Nephron (organoid): ENCODE data around the gene KLK5.

ENCODE experiments used
- H3K27ac Mint-ChIP-seq, 3 experiments: 2 replicates each; pipeline ENCODE4 v1.8.0; 2020; ENCODE audit warnings: mixed read lengths in 3 of 3, mild to moderate bottlenecking in 2 of 3, moderate library complexity in 1 of 3
- H3K27me3 Mint-ChIP-seq: 2 replicates; pipeline ENCODE4 v1.8.0; 2021; ENCODE audit warnings: low read depth, mild to moderate bottlenecking, moderate library complexity, mixed read lengths
- H3K36me3 Mint-ChIP-seq: 2 replicates; pipeline ENCODE4 v1.8.0; 2020; ENCODE audit warnings: low read depth, mixed read lengths
- H3K4me1 Mint-ChIP-seq: 2 replicates; pipeline ENCODE4 v1.8.0; 2020; ENCODE audit warnings: mixed read lengths
- H3K4me3 Mint-ChIP-seq, 3 experiments: 2 replicates each; pipeline ENCODE4 v1.8.0; 2020; ENCODE audit warnings: mild to moderate bottlenecking in 3 of 3, mixed read lengths in 3 of 3, moderate library complexity in 2 of 3
- H3K9me3 Mint-ChIP-seq: 2 replicates; pipeline ENCODE4 v1.8.0; 2020; ENCODE audit warnings: mixed read lengths
- CTCF ChIP-seq, 3 experiments: fragments of 200-600 bp; sonication (generic); IDR thresholded peaks; one replicate each; pipeline ENCODE4 v1.5.0; 2021; ENCODE audit warnings: antibody characterized with exemption in 3 of 3; ENCODE audit not compliant: unreplicated experiment in 3 of 3

The KLK5 gene

GRCh38 chr19:50967929-50968715 lies 15.3 kb upstream of the KLK5 start:
- no peaks in the 10 kb centered on the region for H3K4me1 Mint-ChIP-seq
- H3K4me3 Mint-ChIP-seq = peak overlapping the region in 2 of 3 experiments; percentile 29 to 31
- H3K27ac Mint-ChIP-seq = peak overlapping the region in 2 of 3 experiments; percentile 5 to 47
- H3K9me3 Mint-ChIP-seq = no peaks in the 10 kb centered on the region
- no peak for TF ChIP-seq CTCF (IDR thresholded peaks at IDR 0.05; ENCODE audit: unreplicated experiment in 3 of 3)
- peaks cover 16% of the 10 kb centered on the region for H3K27me3 Mint-ChIP-seq
- peaks cover 6% of the 10 kb centered on the region for H3K36me3 Mint-ChIP-seq

- TF ChIP-seq CTCF (IDR thresholded peaks at IDR 0.05; ENCODE audit: unreplicated experiment in 3 of 3) = no peak
- Mint-ChIP-seq H3K9me3 (no peaks in the 10 kb centered on the region), H3K4me3 (no peak overlapping the region), H3K27ac (no peak overlapping the region), H3K4me1 (no peaks in the 10 kb centered on the region), H3K36me3 (peaks cover 10% of the 10 kb centered on the region), H3K27me3 (peaks cover 12% of the 10 kb centered on the region)
Observed at GRCh38 chr19:50964266-50964665, 11.4 kb upstream of the KLK5 start.

GRCh38 chr19:50963381-50963780 lies 10.5 kb upstream of the KLK5 start:
- peaks cover 12% of the 10 kb centered on the region for H3K27me3 Mint-ChIP-seq
- no peak overlapping the region for H3K27ac Mint-ChIP-seq
- H3K4me3 Mint-ChIP-seq = no peak overlapping the region
- peaks cover 11% of the 10 kb centered on the region for H3K36me3 Mint-ChIP-seq
- no peaks in the 10 kb centered on the region for H3K4me1 Mint-ChIP-seq
- no peak for TF ChIP-seq CTCF (IDR thresholded peaks at IDR 0.05; ENCODE audit: unreplicated experiment in 3 of 3)
- H3K9me3 Mint-ChIP-seq = no peaks in the 10 kb centered on the region

GRCh38 chr19:50962245-50962644 lies 9.4 kb upstream of the KLK5 start:
- Mint-ChIP-seq H3K36me3 (peaks cover 11% of the 10 kb centered on the region), H3K4me1 (no peaks in the 10 kb centered on the region), H3K9me3 (no peaks in the 10 kb centered on the region), H3K27ac (no peak overlapping the region), H3K4me3 (no peak overlapping the region), H3K27me3 (peaks cover 13% of the 10 kb centered on the region)
- no peak for TF ChIP-seq CTCF (IDR thresholded peaks at IDR 0.05; ENCODE audit: unreplicated experiment in 3 of 3)

- Mint-ChIP-seq H3K36me3 (peaks cover 11% of the 10 kb centered on the region), H3K27ac (no peak overlapping the region), H3K4me3 (no peak overlapping the region), H3K27me3 (peaks cover 14% of the 10 kb centered on the region), H3K9me3 (no peaks in the 10 kb centered on the region), H3K4me1 (no peaks in the 10 kb centered on the region)
- TF ChIP-seq CTCF (IDR thresholded peaks at IDR 0.05; ENCODE audit: unreplicated experiment in 3 of 3) = no peak
Observed at GRCh38 chr19:50959731-50960500, 7.1 kb upstream of the KLK5 start.
